IMR-90 (cell line): Measurements from ENCODE around the gene ETFA. TPM values are rescaled to one million over a fixed set of nuclear protein-coding genes. Genes with fewer than 3 reads are reported as not detected.

Experiments used
- ATAC-seq: fragments of 200-7000 bp; cut with Tn5 transposase; 2 replicates; pipeline ENCODE4 v1.9.1; 2020; ENCODE audit warnings: low read depth, mild to moderate bottlenecking, moderate library complexity
- BruUV-seq: library from RNA; stranded (reverse); fragments of 400-500 nt; replicated peaks from 2 replicates; lab custom pipeline; 2021; lab: Mats Ljungman, UMichigan
- CTCF ChIA-PET: fragments of 300-600 bp; formaldehyde crosslinking; extraction: SDS; loops from one replicate; lab custom pipeline; 2021; ENCODE audit warnings: antibody characterized with exemption; lab: Yijun Ruan, JAX
- POLR2A ChIA-PET: fragments of 300-600 bp; sonication (Branson Sonifier 250); formaldehyde crosslinking; loops from one replicate; lab custom pipeline; 2022; ENCODE audit warnings: antibody characterized with exemption; ENCODE audit not compliant: unreplicated experiment; lab: Charles Lee
- DNase-seq: peaks from one replicate; pipeline ENCODE4 v3.0.0; 2013
- H2AFZ ChIP-seq: replicated peaks from 2 replicates; pipeline ENCODE3; 2013; ENCODE audit warnings: low read length, mild to moderate bottlenecking; ENCODE audit not compliant: poor library complexity
- H2AK5ac ChIP-seq: 2 replicates; pipeline ENCODE4 v1.6.1; 2013; ENCODE audit warnings: low read depth, low read length, inconsistent platforms
- H2AK9ac ChIP-seq: replicated peaks from 2 replicates; pipeline ENCODE3; 2013; ENCODE audit warnings: mild to moderate bottlenecking, low read depth, low read length, moderate library complexity; ENCODE audit not compliant: poor library complexity
- H2BK120ac ChIP-seq: 2 replicates; pipeline ENCODE4 v1.6.1; 2013; ENCODE audit warnings: low read depth, low read length, inconsistent platforms
- H2BK15ac ChIP-seq: 3 replicates; pipeline ENCODE4 v1.6.1; 2013; ENCODE audit warnings: low read depth, low read length, inconsistent platforms
- H2BK20ac ChIP-seq: 2 replicates; pipeline ENCODE4 v1.6.1; 2013; ENCODE audit warnings: low read depth, mild to moderate bottlenecking, inconsistent platforms, low read length, moderate library complexity
- H2BK5ac ChIP-seq: 2 replicates; pipeline ENCODE4 v1.6.1; 2013; ENCODE audit warnings: mild to moderate bottlenecking, low read depth, low read length, inconsistent platforms; ENCODE audit not compliant: poor library complexity, severe bottlenecking
- H3K14ac ChIP-seq: replicated peaks from 2 replicates; pipeline ENCODE4 v1.6.1; 2013; ENCODE audit warnings: low read depth, low read length, inconsistent platforms
- H3K18ac ChIP-seq: 2 replicates; pipeline ENCODE4 v1.6.1; 2013; ENCODE audit warnings: low read depth, low read length, control low read depth
- H3K23ac ChIP-seq: 2 replicates; pipeline ENCODE4 v1.6.1; 2013; ENCODE audit warnings: low read depth, low read length, inconsistent platforms
- H3K27ac ChIP-seq: 2 replicates; pipeline ENCODE4 v1.5.1; 2013; ENCODE audit warnings: mild to moderate bottlenecking, control low read depth, low read length; ENCODE audit not compliant: insufficient read depth
- H3K27me3 ChIP-seq: 2 replicates; pipeline ENCODE4 v1.6.1; 2013; ENCODE audit warnings: low read length; ENCODE audit not compliant: control insufficient read depth, insufficient read depth
- H3K36me3 ChIP-seq: 2 replicates; pipeline ENCODE4 v1.6.1; 2013; ENCODE audit warnings: low read length, mixed read lengths; ENCODE audit not compliant: control insufficient read depth, insufficient read depth
- H3K4ac ChIP-seq: 2 replicates; pipeline ENCODE4 v1.6.1; 2013; ENCODE audit warnings: low read depth, low read length, inconsistent platforms
- H3K4me1 ChIP-seq: 2 replicates; pipeline ENCODE4 v1.6.1; 2013; ENCODE audit warnings: low read length, mixed read lengths; ENCODE audit not compliant: control insufficient read depth, insufficient read depth
- H3K4me2 ChIP-seq: 2 replicates; pipeline ENCODE4 v1.6.1; 2013; ENCODE audit warnings: low read depth, mild to moderate bottlenecking, control low read depth, low read length, moderate library complexity
- H3K4me3 ChIP-seq: 2 replicates; pipeline ENCODE4 v1.5.1; 2013; ENCODE audit warnings: low read depth, mild to moderate bottlenecking, control low read depth, low read length, moderate library complexity; ENCODE audit not compliant: insufficient read depth
- H3K56ac ChIP-seq: 2 replicates; pipeline ENCODE4 v1.6.1; 2013; ENCODE audit warnings: low read length, inconsistent platforms; ENCODE audit not compliant: insufficient read depth; ENCODE audit errors: extremely low read depth
- H3K79me1 ChIP-seq, 2 experiments: 2 replicates each; pipeline ENCODE4 v1.6.1; 2013; ENCODE audit warnings: low read length in 2 of 2, inconsistent platforms in 1 of 2, low read depth in 1 of 2
- H3K9ac ChIP-seq: 2 replicates; pipeline ENCODE4 v1.6.1; 2013; ENCODE audit warnings: low read depth, low read length, control low read depth
- H3K9me1 ChIP-seq: 2 replicates; pipeline ENCODE4 v1.6.1; 2013; ENCODE audit warnings: low read length, inconsistent platforms; ENCODE audit not compliant: insufficient read depth
- H3K9me3 ChIP-seq: 2 replicates; pipeline ENCODE4 v1.6.1; 2013; ENCODE audit warnings: low read length; ENCODE audit not compliant: control insufficient read depth, insufficient read depth
- H4K20me1 ChIP-seq: 2 replicates; pipeline ENCODE4 v1.6.1; 2013; ENCODE audit warnings: low read length, inconsistent platforms; ENCODE audit not compliant: insufficient read depth
- H4K5ac ChIP-seq: 2 replicates; pipeline ENCODE4 v1.6.1; 2013; ENCODE audit warnings: mild to moderate bottlenecking, low read depth, low read length, control low read depth
- H4K8ac ChIP-seq, 2 experiments: 2 replicates each; pipeline ENCODE4 v1.6.1; 2013; ENCODE audit warnings: low read depth in 2 of 2, low read length in 2 of 2, control low read depth in 1 of 2, inconsistent platforms in 1 of 2
- H4K91ac ChIP-seq: 2 replicates; pipeline ENCODE4 v1.6.1; 2013; ENCODE audit warnings: low read depth, low read length, inconsistent platforms; ENCODE audit not compliant: insufficient read depth
- MAFK ChIP-seq: IDR thresholded peaks from 2 replicates; pipeline ENCODE4 v1.6.1; 2012; ENCODE audit warnings: low read depth, low read length, improper control_type of control experiment
- MAZ ChIP-seq: IDR thresholded peaks from 2 replicates; pipeline ENCODE4 v1.6.1; 2012; ENCODE audit warnings: low read depth, mild to moderate bottlenecking, low read length, improper control_type of control experiment, moderate library complexity, borderline replicate concordance
- RAD21 ChIP-seq: IDR thresholded peaks from 2 replicates; pipeline ENCODE4 v1.6.1; 2012; ENCODE audit warnings: low read length, improper control_type of control experiment
- RCOR1 ChIP-seq: IDR thresholded peaks from 2 replicates; pipeline ENCODE4 v1.6.1; 2012; ENCODE audit warnings: mild to moderate bottlenecking, low read length, improper control_type of control experiment; ENCODE audit not compliant: insufficient replicate concordance
- RFX5 ChIP-seq: IDR thresholded peaks from 2 replicates; pipeline ENCODE4 v1.8.0; 2012; ENCODE audit warnings: low read depth, mild to moderate bottlenecking, low read length, moderate library complexity
- SMC3 ChIP-seq: fragments of 150-350 bp; IDR thresholded peaks from 2 replicates; pipeline ENCODE4 v1.6.1; 2016; ENCODE audit warnings: low read depth, mild to moderate bottlenecking, antibody characterized with exemption, low read length, moderate library complexity
- USF2 ChIP-seq: fragments of 150-350 bp; IDR thresholded peaks from 2 replicates; pipeline ENCODE4 v1.6.1; 2017; ENCODE audit warnings: mild to moderate bottlenecking, antibody characterized with exemption, low read length, low read depth
- WGBS, 2 experiments: methylation state at CpG; one replicate each; pipeline versions ENCODE4 v1.1.5 to v1.1.7; 2013; ENCODE audit warnings: missing lambda C conversion rate in 2 of 2; ENCODE audit not compliant: insufficient read length in 1 of 2; ENCODE audit errors: extremely low coverage in 2 of 2; 5-methylcytosine and 5-hydroxymethylcytosine counted together
- dilution Hi-C: fragments of 300-500 bp; cut with HindIII; formaldehyde crosslinking; loops from one replicate; pipeline ENCODE4 v1.14.3; 2018; ENCODE audit warnings: low sequenced_read_pairs; ENCODE audit not compliant: unreplicated experiment
- in situ Hi-C: fragments of 300-500 bp; cut with MboI; formaldehyde crosslinking; loops from 3 replicates; pipeline ENCODE4 v1.14.3; 2019; ENCODE audit warnings: low sequenced_read_pairs, inconsistent platforms, mixed read lengths
- intact Hi-C: fragments of 100-400 bp; cut with micrococcal nuclease; formaldehyde crosslinking; loops from 2 replicates; pipeline ENCODE4 v1.10.0; 2022
- polyA plus RNA-seq, 3 experiments: library from polyadenylated mRNA; depleted of rRNA; stranded (reverse); fragments of >200 nt; gene quantifications; 2 replicates each; pipeline ENCODE4 v1.2.3, GENCODE V29; 2012; ENCODE audit warnings: low replicate concordance in 1 of 3
- total RNA-seq: library from RNA; depleted of rRNA; stranded (reverse); fragments of >200 nt; gene quantifications from 2 replicates; pipeline ENCODE4 v1.2.3, GENCODE V29; 2012

ETFA gene
- total and polyA plus RNA-seq, 2 of the 4 experiments (the other 2 are of a cell fraction) = 115 to 172 TPM

DNA sequence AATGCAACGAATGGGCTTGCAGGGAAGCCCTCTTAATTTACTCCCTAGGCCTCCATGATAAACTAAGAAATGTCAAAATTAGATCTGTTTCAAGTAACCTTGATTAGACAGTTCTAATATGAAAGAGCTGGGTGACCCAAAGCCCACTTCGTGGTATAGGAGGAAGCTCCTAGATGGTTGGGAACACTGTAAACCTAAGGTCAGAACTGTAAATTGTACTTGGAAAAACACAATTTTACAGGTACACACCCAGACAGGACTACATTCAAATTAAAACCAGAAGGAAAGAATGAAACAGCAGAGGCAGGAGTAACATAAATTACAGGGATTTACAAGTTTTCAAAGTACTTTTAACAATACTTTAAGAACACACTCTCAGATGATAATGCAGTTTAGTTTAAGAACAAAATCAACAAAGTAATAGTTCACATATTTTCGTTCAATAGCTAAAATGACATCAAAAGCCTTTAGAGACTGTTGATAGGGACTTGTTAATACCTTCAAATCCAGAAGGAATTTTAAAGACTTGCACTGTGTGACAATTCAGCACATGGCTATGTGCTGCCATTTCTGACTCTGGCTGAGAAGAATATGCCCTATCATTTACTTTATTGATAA is 43.7 kb upstream of the ETFA start:
- Histone ChIP-seq H3K56ac (no peak overlapping the region), H3K18ac (no peak overlapping the region), H3K27me3 (no peaks in the 10 kb centered on the region), H3K4me3 (no peak overlapping the region), H4K91ac (no peak overlapping the region), H4K8ac (no peak overlapping the region), H4K20me1 (no peaks in the 10 kb centered on the region), H3K14ac (no peak overlapping the region), H2AK5ac (no peak overlapping the region), H3K23ac (no peak overlapping the region), H3K36me3 (no peaks in the 10 kb centered on the region), H2AFZ (no peak overlapping the region), H3K9me3 (no peaks in the 10 kb centered on the region), H2BK15ac (no peak overlapping the region), H4K5ac (no peak overlapping the region), H2AK9ac (no peak overlapping the region), H3K9ac (no peak overlapping the region), H3K79me1 (no peaks in the 10 kb centered on the region), H3K9me1 (no peaks in the 10 kb centered on the region; the same call in 1 of the 2 replicates), H2BK20ac (no peak overlapping the region), H3K4ac (no peak overlapping the region), H3K4me2 (no peak overlapping the region), H2BK5ac (no peak overlapping the region), H3K27ac (no peak overlapping the region), H2BK120ac (no peak overlapping the region), H3K4me1 (no peaks in the 10 kb centered on the region)
- dilution Hi-C loops = no loop called here
- CTCF ChIA-PET = interaction anchor here (0.7 kb wide), 1 partner anchor 383 kb away, joined by 3 read pairs; no protein-coding TSS in a partner anchor
- BruUV-seq = no TSS peak
- no peak for TF ChIP-seq MAZ
- TF ChIP-seq USF2 = no peak
- no peak for TF ChIP-seq SMC3
- no peak for TF ChIP-seq RFX5
- no peak for TF ChIP-seq MAFK
- no peak for TF ChIP-seq RCOR1
- no peak for TF ChIP-seq RAD21
- POLR2A ChIA-PET = no interaction called here
- DNase-seq (no peak), ATAC-seq (no peak)
- in situ Hi-C loops = no loop called here
- no CpG with 5 or more reads among the region's 3 CpGs for WGBS, 2 experiments
- intact Hi-C loops = no loop called here
